HG03139 (cell line): ENCODE measurements around the gene ELAPOR1.
A peak's percentile ranks its signal among the peaks of the same experiment; 100 is the strongest.

ENCODE experiments used
- ATAC-seq: cut with Tn5 transposase; IDR thresholded peaks from one replicate; pipeline ENCODE4 v1.9.1; 2021; ENCODE audit not compliant: unreplicated experiment

The ELAPOR1 gene

GRCh38 chr1:109094871-109095270 lies 19.0 kb upstream of the ELAPOR1 start:
- ATAC-seq, result no peak

- ATAC-seq, result no peak
Measured at GRCh38 chr1:109095631-109096030, 18.3 kb upstream of the ELAPOR1 start.

GRCh38 chr1:109096120-109096519 lies 17.8 kb upstream of the ELAPOR1 start:
- ATAC-seq, result no peak

- ATAC-seq, result peak; percentile 88
Measured at GRCh38 chr1:109099938-109100773, 13.8 kb upstream of the ELAPOR1 start.

GRCh38 chr1:109104364-109105151 lies 9.4 kb upstream of the ELAPOR1 start:
- no peak for ATAC-seq

- ATAC-seq, result no peak
Measured at GRCh38 chr1:109105881-109106280, 8.0 kb upstream of the ELAPOR1 start.

GRCh38 chr1:109107785-109108184 lies 6.1 kb upstream of the ELAPOR1 start:
- ATAC-seq, result no peak

- no peak for ATAC-seq
Measured at GRCh38 chr1:109109906-109110305, 4.0 kb upstream of the ELAPOR1 start.

GRCh38 chr1:109111386-109112055 lies 2.4 kb upstream of the ELAPOR1 start:
- no peak for ATAC-seq

GRCh38 chr1:109112056-109112651 lies 1.8 kb upstream of the ELAPOR1 start:
- ATAC-seq, result no peak

GRCh38 chr1:109112652-109113285 lies 1.1 kb upstream of the ELAPOR1 start:
- peak; percentile 52 for ATAC-seq

GRCh38 chr1:109114342-109114674 lies 393 bp downstream of the ELAPOR1 start:
- ATAC-seq, result no peak

- ATAC-seq, result no peak
Measured at GRCh38 chr1:109115685-109116084, 1.8 kb downstream of the ELAPOR1 start.

GRCh38 chr1:109116286-109116685 lies 2.4 kb downstream of the ELAPOR1 start:
- no peak for ATAC-seq

GRCh38 chr1:109118089-109118488 lies 4.2 kb downstream of the ELAPOR1 start:
- ATAC-seq, result no peak

GRCh38 chr1:109120356-109120755 lies 6.4 kb downstream of the ELAPOR1 start:
- ATAC-seq, result no peak

GRCh38 chr1:109131059-109131458 lies 17.1 kb downstream of the ELAPOR1 start:
- ATAC-seq, result no peak

GRCh38 chr1:109131800-109132199 lies 17.9 kb downstream of the ELAPOR1 start:
- ATAC-seq, result no peak

GRCh38 chr1:109133002-109133706 lies 19.2 kb downstream of the ELAPOR1 start:
- no peak for ATAC-seq

GRCh38 chr1:109133815-109134214 lies 19.9 kb downstream of the ELAPOR1 start:
- ATAC-seq, result no peak
